CD4-positive, alpha-beta T cell (primary cell): ENCODE measurements around the gene PARP2. TPM values are rescaled to one million over a fixed set of nuclear protein-coding genes. Genes with fewer than 3 reads are reported as not detected.

Source experiments
- ATAC-seq: fragments of 200-7000 bp; cut with Tn5 transposase; one replicate; pipeline ENCODE4 v1.10.0; 2022; ENCODE audit warnings: mild to moderate bottlenecking; ENCODE audit not compliant: poor library complexity
- CTCF ChIA-PET: fragments of 350-600 bp; sonication (Branson Sonifier 250); formaldehyde crosslinking; loops from one replicate; lab custom pipeline; 2021; ENCODE audit warnings: antibody characterized with exemption, inconsistent platforms; lab: Charles Lee
- POLR2A ChIA-PET: fragments of 350-600 bp; sonication (Branson Sonifier 250); formaldehyde crosslinking; loops from one replicate; lab custom pipeline; 2021; ENCODE audit warnings: antibody characterized with exemption, inconsistent platforms; lab: Charles Lee
- DNase-seq, 14 experiments: peaks; one replicate each; pipeline ENCODE4 v3.0.0-alpha.2; 2013 to 2020; ENCODE audit warnings: mixed read lengths in 2 of 14
- H3K27ac ChIP-seq, 2 donors: one replicate each; pipeline versions ENCODE4 v1.5.1 to v1.7.0; 2013; ENCODE audit warnings: low read length in 2 of 2, low read depth in 1 of 2, mild to moderate bottlenecking in 1 of 2
- H3K27me3 ChIP-seq, 2 experiments: 1 replicate in 1 of 2; 2 replicates in 1 of 2; pipeline versions ENCODE4 v1.6.1 to v1.7.0; 2013; ENCODE audit warnings: low read length in 2 of 2, control low read depth in 1 of 2, mild to moderate bottlenecking in 1 of 2, moderate library complexity in 1 of 2; ENCODE audit not compliant: insufficient read depth in 2 of 2, control insufficient read depth in 1 of 2
- H3K36me3 ChIP-seq: one replicate; pipeline ENCODE4 v1.6.1; 2013; ENCODE audit warnings: low read length, control low read depth; ENCODE audit not compliant: insufficient read depth
- H3K4me1 ChIP-seq: one replicate; pipeline ENCODE4 v1.6.1; 2013; ENCODE audit warnings: low read length, control low read depth; ENCODE audit not compliant: insufficient read depth
- H3K4me3 ChIP-seq: one replicate; pipeline ENCODE4 v1.5.1; 2013; ENCODE audit warnings: mild to moderate bottlenecking, low read length, moderate library complexity
- H3K9me3 ChIP-seq, 2 experiments: 1 replicate in 1 of 2; 2 replicates in 1 of 2; pipeline versions ENCODE4 v1.6.1 to v1.7.0; 2013; ENCODE audit warnings: low read length in 2 of 2, mild to moderate bottlenecking in 2 of 2, control low read depth in 1 of 2, moderate library complexity in 1 of 2; ENCODE audit not compliant: control insufficient read depth in 1 of 2, insufficient read depth in 1 of 2
- H3K27ac Mint-ChIP-seq: one replicate; pipeline ENCODE4 v1.8.0; 2020; ENCODE audit warnings: mixed read lengths
- H3K27me3 Mint-ChIP-seq: one replicate; pipeline ENCODE4 v1.8.0; 2021; ENCODE audit warnings: mixed read lengths
- H3K36me3 Mint-ChIP-seq: one replicate; pipeline ENCODE4 v1.8.0; 2021; ENCODE audit warnings: low read depth, mixed read lengths
- H3K4me1 Mint-ChIP-seq: one replicate; pipeline ENCODE4 v1.8.0; 2021; ENCODE audit warnings: low read depth, mixed read lengths
- H3K4me3 Mint-ChIP-seq: one replicate; pipeline ENCODE4 v1.8.0; 2020; ENCODE audit warnings: mild to moderate bottlenecking, mixed read lengths
- H3K9me3 Mint-ChIP-seq: one replicate; pipeline ENCODE4 v1.8.0; 2020; ENCODE audit warnings: mixed read lengths
- intact Hi-C, 2 experiments: fragments of 100-400 bp; cut with DNase I in 1 of 2; cut with micrococcal nuclease in 1 of 2; formaldehyde crosslinking; loops; one replicate each; pipeline versions ENCODE4 v1.15.1 to v1.9.0; 2023 to 2025; cut with DNase I, micrococcal nuclease
- total RNA-seq, 174 experiments: library from RNA in 2 of 174; stranded (reverse) in 2 of 174; gene quantifications; one replicate each; pipeline ENCODE4 v1.2.3 and lab custom pipeline; 2021 to 2026
- TF ChIP-seq, protein P1 (sequence below): fragments of 200-600 bp; IDR thresholded peaks from one replicate; pipeline ENCODE4 v1.8.0; 2022; ENCODE audit warnings: antibody characterized with exemption, mild to moderate bottlenecking

The PARP2 gene
- total RNA-seq, 2 experiments from 2014 or later: 16.3 to 20.4 TPM

GRCh38 chr14:20387576-20387975 is 44.1 kb downstream of the PARP2 start:
- intact Hi-C loops: no loop called here
- Histone ChIP-seq H3K36me3 (peaks cover 93% of the 10 kb centered on the region), H3K27me3 (no peaks in the 10 kb centered on the region), H3K9me3 (no peaks in the 10 kb centered on the region), H3K4me1 (no peaks in the 10 kb centered on the region), H3K4me3 (no peak overlapping the region), H3K27ac (no peak overlapping the region)
- no peaks in the 10 kb centered on the region for H3K4me1 Mint-ChIP-seq
- no peaks in the 10 kb centered on the region for H3K9me3 Mint-ChIP-seq
- POLR2A ChIA-PET: no interaction called here
- TF ChIP-seq, protein P1, sequence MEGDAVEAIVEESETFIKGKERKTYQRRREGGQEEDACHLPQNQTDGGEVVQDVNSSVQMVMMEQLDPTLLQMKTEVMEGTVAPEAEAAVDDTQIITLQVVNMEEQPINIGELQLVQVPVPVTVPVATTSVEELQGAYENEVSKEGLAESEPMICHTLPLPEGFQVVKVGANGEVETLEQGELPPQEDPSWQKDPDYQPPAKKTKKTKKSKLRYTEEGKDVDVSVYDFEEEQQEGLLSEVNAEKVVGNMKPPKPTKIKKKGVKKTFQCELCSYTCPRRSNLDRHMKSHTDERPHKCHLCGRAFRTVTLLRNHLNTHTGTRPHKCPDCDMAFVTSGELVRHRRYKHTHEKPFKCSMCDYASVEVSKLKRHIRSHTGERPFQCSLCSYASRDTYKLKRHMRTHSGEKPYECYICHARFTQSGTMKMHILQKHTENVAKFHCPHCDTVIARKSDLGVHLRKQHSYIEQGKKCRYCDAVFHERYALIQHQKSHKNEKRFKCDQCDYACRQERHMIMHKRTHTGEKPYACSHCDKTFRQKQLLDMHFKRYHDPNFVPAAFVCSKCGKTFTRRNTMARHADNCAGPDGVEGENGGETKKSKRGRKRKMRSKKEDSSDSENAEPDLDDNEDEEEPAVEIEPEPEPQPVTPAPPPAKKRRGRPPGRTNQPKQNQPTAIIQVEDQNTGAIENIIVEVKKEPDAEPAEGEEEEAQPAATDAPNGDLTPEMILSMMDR: no peak
- no peak overlapping the region for H3K27ac Mint-ChIP-seq
- CTCF ChIA-PET: no interaction called here
- no peaks in the 10 kb centered on the region for H3K27me3 Mint-ChIP-seq
- ATAC-seq: no peak
- H3K4me3 Mint-ChIP-seq: no peak overlapping the region
- peaks cover 97% of the 10 kb centered on the region for H3K36me3 Mint-ChIP-seq
- DNase-seq: peak in 3 of 14 experiments; percentile 8 to 37 (median 20)

DNA sequence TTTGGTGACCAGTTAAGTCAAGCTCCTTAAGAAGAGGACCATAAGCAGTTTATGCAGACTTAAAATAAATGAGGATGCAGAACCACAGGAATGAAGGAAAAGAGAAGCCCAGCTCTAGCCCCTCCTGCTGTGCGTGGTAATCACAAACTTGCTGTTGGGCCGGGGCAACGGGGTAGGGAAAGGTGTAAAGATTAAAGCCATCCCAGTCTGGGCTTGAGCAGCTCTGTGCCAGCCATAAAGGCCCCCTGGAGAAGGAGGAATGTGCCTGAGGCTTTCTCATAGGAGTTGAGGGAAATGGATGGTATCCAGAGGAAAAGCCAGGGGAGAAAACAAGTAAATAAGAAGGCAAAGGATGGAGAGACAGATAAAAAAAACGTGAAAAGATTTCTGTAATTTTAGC is 44.7 kb downstream of the PARP2 start:
- TF ChIP-seq, protein P1: no peak
- no peaks in the 10 kb centered on the region for H3K4me1 Mint-ChIP-seq
- Histone ChIP-seq H3K27me3 (no peaks in the 10 kb centered on the region), H3K36me3 (peaks cover 88% of the 10 kb centered on the region), H3K4me3 (no peak overlapping the region), H3K27ac (no peak overlapping the region), H3K4me1 (no peaks in the 10 kb centered on the region), H3K9me3 (no peaks in the 10 kb centered on the region)
- no peaks in the 10 kb centered on the region for H3K27me3 Mint-ChIP-seq
- no peaks in the 10 kb centered on the region for H3K9me3 Mint-ChIP-seq
- DNase-seq (no peak), ATAC-seq (no peak)
- POLR2A ChIA-PET: no interaction called here
- H3K27ac Mint-ChIP-seq: no peak overlapping the region
- H3K36me3 Mint-ChIP-seq: peaks cover 95% of the 10 kb centered on the region
- CTCF ChIA-PET: no interaction called here
- no peak overlapping the region for H3K4me3 Mint-ChIP-seq
- intact Hi-C loops: no loop called here

GRCh38 chr14:20391505-20391904 is 48.1 kb downstream of the PARP2 start:
- no peaks in the 10 kb centered on the region for H3K9me3 Mint-ChIP-seq
- H3K4me1 Mint-ChIP-seq: no peaks in the 10 kb centered on the region
- intact Hi-C loops: no loop called here
- Histone ChIP-seq H3K36me3 (peaks cover 83% of the 10 kb centered on the region), H3K27me3 (no peaks in the 10 kb centered on the region), H3K4me3 (no peak overlapping the region), H3K9me3 (no peaks in the 10 kb centered on the region), H3K4me1 (no peaks in the 10 kb centered on the region), H3K27ac (no peak overlapping the region)
- ChIA-PET POLR2A (no interaction called here), CTCF (no interaction called here)
- H3K36me3 Mint-ChIP-seq: peaks cover 88% of the 10 kb centered on the region
- TF ChIP-seq, protein P1: no peak
- H3K4me3 Mint-ChIP-seq: no peak overlapping the region
- no peaks in the 10 kb centered on the region for H3K27me3 Mint-ChIP-seq
- ATAC-seq (no peak), DNase-seq (no peak)
- no peak overlapping the region for H3K27ac Mint-ChIP-seq
